GM08714 (cell line): ENCODE results near the gene CAPN3.

ENCODE experiments used
- H3K4me3 ChIP-seq: fragments of 200-500 bp; sonication (Bioruptor generic); 2 replicates; pipeline ENCODE4 v1.5.1; 2014; ENCODE audit warnings: mild to moderate bottlenecking, low read length, inconsistent platforms
- ZNF274 ChIP-seq: IDR thresholded peaks from 2 replicates; pipeline ENCODE4 v1.6.1; 2012; ENCODE audit warnings: mild to moderate bottlenecking, low read depth, low read length

CAPN3 gene

DNA sequence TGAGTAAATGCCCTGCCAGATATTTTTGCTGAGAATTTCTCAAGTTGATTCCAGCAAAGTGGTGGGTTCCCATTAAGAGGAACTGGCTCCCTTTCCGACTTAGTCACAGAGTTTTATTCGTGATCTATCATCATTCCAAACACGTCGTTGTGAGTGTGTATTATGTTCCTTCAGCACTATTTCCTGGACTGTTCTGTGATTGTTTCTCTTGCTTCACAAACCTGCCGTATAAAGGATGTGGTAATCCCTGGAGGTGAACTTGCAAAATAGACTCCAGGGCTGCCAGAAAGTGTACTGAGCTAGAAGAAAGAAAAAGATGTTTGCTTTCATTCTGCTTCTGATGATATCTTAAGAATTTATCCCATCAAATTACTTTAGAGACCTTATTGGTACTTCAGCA lies 14.5 kb upstream of the CAPN3 start:
- no peak for TF ChIP-seq ZNF274
- H3K4me3 ChIP-seq, result no peak overlapping the region

DNA sequence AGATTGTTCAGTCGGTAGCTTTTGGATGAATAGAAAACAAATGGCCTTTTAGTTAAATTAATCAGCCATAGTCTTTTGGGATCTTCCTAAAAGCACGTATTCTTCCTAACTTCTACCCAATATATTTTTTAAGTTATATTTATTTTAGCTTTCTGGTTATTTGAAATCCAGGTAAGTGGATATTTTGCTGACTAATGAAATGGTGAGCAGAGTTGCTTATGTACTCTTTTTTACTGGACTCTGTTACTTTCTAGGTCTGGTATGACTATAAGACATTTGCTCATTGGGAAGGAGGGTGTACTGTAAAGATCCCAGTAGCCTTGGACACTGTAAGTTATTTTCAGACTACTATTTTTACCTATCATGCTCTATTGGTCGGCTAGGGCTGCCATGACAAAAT lies 13.8 kb upstream of the CAPN3 start:
- no peak for TF ChIP-seq ZNF274
- H3K4me3 ChIP-seq, result no peak overlapping the region

DNA sequence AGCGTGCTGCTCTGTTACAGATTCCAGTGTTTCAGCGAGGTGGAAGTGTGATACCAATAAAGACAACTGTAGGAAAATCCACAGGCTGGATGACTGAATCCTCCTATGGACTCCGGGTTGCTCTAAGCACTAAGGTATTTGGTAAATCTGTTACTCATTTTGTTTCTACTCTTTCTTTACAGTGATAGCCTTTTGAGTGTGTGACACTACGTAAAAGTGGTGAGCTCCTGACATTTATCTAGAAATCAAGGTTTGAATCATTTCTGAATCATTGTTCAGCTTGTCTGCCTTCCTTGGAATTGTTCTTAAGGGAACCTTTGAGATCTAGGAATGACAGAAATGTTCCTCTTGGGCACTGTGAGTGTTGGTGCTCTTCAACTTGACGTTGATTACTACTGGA lies 11.2 kb upstream of the CAPN3 start:
- no peak overlapping the region for H3K4me3 ChIP-seq
- TF ChIP-seq ZNF274, result no peak

DNA sequence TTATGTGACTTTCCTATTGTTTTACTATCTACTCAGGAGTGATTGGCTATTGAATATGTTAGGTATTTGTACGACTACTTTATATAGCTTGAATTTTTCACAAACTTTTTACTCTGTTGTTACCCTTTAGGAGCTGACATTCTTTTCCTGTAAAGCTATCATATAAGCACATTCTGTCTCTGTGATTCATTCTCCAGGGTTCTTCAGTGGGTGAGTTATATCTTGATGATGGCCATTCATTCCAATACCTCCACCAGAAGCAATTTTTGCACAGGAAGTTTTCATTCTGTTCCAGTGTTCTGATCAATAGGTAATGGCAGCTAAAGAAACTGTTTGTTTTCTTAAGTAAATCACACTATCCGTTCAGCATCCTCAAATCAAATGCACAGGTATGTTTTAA lies 10.1 kb upstream of the CAPN3 start:
- no peak for TF ChIP-seq ZNF274
- H3K4me3 ChIP-seq, result no peak overlapping the region

DNA sequence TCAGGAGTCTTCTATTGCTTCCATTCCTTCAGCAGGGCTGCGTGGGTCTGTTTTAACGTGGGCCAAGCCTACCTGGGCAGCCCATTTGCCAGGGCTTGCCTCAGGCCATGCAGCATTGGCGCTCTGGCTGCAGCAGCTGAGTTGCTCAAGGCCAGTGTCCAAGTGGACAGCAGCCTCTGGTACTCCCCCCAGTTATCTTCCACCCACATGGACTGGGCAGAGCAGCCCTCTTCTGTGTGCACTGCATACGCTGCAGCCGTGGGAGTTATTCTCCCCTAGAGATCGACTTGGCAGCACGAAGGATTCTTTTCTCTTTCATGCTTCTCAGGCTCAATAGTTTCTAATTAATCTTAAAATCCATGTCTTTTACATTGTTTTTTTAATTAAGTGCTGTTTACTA lies 6.9 kb upstream of the CAPN3 start:
- no peak overlapping the region for H3K4me3 ChIP-seq
- TF ChIP-seq ZNF274, result no peak

DNA sequence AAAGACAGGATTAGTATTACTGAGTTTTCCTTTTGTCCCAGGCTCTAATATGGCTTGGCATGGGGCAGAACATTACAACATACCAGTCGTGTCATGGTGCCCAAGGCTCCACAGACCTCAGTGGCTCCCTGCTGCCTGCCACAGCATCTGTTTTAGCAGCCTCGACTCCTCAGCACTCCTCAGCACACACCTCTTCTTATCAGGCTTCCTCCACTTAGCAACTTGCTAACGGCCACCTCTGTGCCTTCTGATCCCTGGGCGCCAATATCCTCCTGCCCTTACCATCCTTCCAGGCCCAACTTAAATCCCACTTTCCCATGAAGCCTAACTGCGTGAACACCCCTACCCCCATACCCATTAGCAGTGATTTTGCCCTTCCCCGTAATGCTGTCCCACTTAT lies 6.2 kb upstream of the CAPN3 start:
- H3K4me3 ChIP-seq, result no peak overlapping the region
- TF ChIP-seq ZNF274, result no peak

DNA sequence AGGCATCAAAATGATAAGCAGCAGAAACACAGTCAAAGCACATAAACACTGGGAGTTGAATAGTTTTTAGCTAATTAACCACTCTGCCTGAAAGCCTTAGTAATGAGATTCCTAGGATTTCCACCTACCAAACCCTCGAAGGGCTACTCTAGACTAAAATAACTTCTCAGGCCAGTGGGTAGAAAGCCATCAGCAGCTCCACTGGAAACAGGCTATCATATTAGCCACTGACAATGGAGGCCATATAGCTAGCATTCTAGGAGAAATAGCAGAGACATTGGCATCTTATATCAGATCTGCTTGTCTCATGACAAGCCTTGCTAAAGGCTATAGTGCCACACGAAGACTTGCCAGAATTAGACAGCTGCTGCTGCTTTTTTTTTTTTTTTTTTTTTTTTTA lies 4.5 kb upstream of the CAPN3 start:
- no peak overlapping the region for H3K4me3 ChIP-seq
- TF ChIP-seq ZNF274, result no peak

DNA sequence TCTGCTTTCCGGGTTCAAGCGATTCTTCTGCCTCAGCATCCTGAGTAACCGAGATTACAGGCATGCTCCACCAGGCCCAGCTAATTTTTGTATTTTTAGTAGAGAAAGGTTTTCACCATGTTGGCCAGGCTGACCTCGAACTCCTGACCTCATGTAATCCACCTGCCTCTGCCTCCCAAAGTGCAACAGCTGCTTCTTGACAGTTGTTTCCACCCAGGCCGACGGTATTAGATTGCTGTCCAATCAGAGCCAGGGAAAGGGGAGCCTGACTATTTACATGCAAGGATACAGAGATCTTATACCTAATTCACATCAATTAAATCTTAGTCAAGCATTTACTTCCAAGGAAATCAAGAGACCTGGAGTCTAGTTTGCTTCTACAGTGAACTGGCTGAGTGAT lies 4.0 kb upstream of the CAPN3 start:
- TF ChIP-seq ZNF274, result no peak
- no peak overlapping the region for H3K4me3 ChIP-seq

DNA sequence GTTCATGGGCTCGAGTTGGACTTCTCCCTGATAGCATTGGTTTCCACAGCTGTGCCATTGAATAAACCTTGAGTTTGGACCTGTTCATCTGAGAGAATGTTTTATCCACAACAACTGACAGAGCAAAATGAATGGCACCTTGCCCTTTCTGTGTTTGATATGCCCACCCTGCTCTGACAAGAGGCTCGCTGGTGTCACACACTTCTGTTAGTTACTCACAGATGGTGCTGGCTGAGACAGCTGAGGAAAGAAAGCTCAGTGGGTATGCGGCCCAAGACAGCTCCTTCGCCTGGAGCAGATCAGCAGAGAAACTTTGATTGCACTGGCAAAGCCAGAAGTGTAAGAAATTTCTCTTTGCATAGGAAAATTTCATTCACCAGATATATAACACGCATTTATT lies 2.5 kb upstream of the CAPN3 start:
- no peak for TF ChIP-seq ZNF274
- H3K4me3 ChIP-seq, result no peak overlapping the region

DNA sequence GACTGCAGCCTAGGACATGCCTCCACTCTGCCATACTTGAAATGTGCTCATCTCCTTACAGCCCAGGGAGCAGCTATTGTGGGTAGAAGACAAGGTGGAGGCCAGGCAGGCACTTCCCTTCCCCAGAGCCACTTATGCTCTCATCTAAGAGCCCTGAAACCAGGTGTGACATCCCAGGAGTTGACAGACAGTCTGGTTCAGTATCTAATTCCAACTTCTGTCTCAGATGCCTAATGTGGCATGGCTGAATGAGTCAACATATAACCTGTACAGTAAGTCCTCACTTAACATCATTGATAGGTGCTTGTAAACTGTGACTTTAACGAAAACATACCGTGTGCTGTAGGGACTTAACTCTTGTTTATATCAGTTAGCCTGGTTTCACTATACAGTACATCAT lies 1.2 kb upstream of the CAPN3 start:
- TF ChIP-seq ZNF274, result no peak

DNA sequence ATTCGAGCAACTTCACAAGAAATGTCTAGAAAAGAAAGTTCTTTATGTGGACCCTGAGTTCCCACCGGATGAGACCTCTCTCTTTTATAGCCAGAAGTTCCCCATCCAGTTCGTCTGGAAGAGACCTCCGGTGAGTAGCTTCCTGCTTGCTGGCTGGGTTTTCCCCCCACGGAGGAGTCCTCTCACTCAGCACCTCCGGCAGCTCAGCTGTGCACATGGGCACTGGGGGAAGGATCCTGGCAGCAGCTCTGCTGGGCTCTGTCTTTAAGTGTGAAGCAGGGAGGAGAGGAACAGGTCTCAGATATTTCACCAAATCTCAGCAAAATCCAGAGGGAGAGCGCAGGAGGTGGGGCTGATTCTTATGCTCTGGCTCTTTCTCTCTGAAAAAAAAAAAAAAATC lies 684 bp downstream of the CAPN3 start:
- TF ChIP-seq ZNF274, result no peak
- H3K4me3 ChIP-seq, result no peak overlapping the region

More for the DNA sequence above, 1.2 kb upstream of the CAPN3 start:
- H3K4me3 ChIP-seq, result no peak overlapping the region

DNA sequence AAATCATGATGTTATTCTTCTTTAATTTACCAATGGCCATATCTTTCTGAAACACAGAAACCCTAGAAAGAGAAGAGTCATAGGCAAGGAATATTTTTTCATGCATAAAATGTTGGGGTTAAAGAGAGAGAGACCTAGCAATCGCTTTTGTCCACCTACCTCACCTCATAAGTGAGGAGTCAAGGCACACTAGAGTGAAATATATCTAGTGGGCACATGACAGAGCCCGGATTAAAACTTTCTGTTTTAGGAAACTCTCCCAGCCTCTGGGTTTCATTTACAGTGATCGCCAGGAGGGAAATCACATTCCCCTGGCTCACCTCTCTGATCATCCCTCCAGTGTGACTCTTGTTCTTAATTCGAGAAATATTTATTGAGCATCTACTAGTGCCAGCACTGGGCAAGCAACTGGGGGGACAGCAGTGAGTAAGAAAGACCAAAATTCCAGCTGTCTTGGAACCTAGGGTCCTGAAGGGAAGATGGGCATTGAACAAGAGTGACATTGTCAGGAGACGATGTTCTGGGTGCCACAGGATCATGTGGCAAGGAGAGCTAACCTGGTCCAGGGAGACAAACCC lies 1.3 kb downstream of the CAPN3 start:
- TF ChIP-seq ZNF274, result no peak
- H3K4me3 ChIP-seq, result no peak overlapping the region

DNA sequence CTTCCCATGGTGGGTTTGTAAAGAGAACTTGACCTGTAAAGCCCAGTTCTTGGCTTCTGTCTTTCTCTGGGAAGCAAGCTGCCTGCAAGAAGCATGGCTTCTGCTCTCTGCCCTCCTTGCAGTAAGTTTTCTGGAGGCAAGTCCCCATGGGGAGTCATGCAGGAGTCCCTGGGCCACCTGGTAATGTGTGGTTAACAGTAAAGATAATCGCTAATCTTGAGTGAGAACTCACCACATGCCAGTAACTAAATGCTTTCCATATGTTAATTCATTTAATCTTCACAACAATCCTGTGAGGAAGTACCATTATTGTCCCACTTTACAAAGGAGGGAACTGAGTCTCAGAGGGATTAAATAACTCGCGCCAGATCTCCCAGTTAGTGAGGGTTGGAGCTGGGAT lies 4.2 kb downstream of the CAPN3 start:
- no peak overlapping the region for H3K4me3 ChIP-seq
- no peak for TF ChIP-seq ZNF274

DNA sequence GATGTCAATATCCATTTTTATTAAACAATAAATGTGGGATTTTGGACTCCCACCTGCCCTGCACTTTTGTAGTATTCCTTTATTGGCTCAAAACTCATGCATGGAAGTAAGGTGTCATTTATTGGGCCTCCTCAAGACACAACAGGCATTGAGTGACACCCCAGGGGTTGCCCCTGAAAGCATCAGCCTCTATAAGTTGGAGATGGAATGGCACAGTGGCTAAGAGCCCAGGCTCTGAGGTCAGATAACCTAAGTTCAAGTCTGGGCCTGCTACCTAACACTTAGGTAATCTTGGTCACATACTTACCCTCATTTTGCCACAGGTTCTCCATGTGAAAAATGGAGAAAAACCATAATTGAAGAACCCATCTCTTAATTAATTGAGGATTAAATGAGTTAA lies 4.6 kb downstream of the CAPN3 start:
- no peak overlapping the region for H3K4me3 ChIP-seq
- no peak for TF ChIP-seq ZNF274

DNA sequence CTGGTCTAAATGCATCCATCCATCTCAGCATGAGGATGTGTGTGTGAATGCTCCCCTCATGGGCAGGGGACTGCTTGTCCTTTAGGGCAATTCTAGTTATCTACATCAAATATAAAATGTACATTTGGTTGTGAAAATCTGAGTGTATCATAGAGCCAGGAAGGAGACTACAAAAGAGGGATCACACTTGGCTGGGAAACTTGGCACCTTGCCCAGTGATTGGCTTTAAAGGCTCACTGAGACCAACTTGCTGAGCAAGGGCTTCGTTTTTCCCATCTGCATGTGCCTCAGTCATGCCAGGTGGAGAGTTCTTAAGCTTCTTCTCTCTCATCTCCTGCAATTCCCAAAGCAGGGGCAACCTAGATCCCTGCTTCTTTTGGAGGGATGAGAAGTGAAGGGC lies 5.2 kb downstream of the CAPN3 start:
- H3K4me3 ChIP-seq, result no peak overlapping the region
- no peak for TF ChIP-seq ZNF274

DNA sequence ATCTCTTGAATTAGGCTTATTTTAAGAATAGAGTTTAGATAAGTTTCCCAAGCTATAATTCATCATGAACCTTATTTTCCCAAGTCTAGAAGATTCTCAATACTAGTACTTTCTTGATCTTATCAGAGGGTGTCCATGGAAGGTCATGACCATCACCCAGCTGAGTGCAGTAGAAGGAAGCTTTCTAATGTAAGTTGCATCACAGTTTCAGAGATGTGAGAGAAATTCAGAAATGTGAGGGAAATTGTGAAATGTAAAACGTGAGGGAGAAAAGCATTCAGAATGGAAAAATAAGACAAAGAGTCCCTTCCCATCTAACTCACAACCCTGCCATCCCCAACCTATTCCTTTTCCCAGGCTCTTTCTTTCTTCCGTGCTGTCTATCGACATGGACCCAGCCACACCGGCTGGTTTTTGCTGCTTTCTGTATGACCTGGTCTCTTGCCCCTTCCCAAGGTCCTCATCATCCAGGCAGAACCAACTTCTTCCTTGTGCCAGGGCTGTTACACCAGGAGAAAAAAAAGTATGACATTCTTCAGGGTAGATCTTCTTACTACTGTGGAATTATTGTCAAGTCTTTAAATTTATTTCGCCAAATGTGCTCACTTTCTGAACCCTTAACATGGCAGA lies 6.7 kb downstream of the CAPN3 start:
- no peak for TF ChIP-seq ZNF274
- no peak overlapping the region for H3K4me3 ChIP-seq
